AG08395 (cell line): ENCODE results near the gene SGK1.

ENCODE experiments used
- DNase-seq: peaks from one replicate; pipeline ENCODE4 v3.0.0; 2012; ENCODE audit warnings: mixed read lengths, low spot score

The SGK1 gene

DNA sequence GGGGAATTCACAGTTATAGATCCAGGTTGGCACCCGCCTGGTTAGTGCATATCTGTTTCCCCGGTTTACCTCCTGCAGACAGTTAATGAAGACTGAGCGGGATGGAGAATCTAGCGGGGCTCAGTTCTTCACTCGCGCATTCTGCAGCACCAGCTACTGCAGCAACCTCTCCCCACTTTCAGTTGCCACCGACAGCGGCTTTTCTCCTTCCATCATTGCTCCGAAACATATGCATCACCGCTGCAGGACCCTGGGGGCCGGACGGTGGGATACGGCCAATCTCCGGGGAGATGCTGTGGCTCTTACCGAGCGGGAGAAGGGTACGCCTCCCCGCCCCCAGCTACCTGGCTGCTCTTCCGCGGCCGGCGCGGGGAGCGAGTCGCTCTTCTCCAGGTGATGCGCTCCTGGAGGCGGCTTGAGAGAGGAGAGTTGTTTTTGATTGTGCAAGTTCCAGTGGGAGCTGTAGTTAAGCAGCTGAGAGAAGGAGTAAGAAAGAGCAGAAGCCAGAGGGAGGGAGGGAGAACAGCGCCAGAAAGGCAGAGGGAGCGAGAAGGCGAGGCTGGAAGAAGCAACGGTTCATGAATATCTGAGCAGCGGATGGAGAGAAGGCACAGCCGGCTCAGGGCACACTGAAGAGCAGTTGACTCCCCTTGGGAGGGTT, at the start of gene SGK1:
SGK1 (minus strand) TSS at position 642 of the 661 bp plus-strand sequence. CDS start 652 bp downstream, outside the sequence.
- DNase-seq = peak; percentile 37

DNA sequence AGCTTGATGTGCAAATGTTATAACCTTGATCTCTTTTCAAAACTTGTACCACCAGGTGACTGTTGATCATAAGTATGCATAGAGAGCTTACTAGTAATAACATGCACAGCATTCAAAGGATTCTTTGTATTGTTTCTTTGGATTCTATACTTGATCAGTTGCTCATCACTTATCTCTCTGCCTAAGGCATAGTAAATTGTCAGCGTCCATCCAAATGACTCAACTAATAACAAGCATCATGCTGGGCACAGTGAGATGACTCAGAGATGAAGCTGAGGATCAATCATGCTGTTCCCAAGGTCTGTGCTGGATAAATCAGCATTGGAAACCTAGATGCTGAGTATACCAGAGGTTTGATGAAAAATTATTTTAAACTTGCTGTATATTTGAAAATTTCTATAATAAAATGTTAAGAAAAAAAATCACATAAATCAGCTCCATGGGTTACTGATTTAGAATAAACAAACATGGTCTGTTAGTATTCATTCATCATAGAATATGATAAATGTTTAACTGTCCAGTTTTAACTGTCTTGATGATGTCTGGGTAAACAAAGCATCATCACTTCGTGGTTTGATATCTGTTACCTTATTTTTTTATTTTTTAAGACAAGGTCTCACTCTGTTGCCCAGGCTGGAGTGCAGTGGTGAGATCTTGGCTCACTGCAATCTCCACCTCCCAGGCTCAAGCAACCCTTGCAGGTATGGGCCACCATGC, 45.6 kb upstream of the SGK1 start:
- peak; percentile 71 for DNase-seq

DNA sequence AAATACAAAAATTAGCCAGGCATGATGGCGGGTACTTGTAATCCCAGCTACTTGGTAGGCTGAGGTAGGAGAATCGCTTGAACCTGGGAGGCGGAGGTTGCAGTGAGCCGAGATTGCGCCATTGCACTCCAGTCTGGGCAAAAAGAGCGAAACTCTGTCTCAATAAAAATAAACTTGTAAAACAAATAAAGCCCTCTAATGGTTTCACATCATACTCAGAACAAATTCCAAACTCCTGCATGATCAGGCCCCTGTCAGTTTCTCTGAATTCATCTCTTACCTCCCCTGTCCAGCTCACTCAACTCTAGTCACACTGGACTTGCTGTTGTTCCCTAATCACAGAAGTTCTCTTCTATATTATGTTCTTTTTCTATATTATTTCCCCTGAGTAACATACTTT, 43.1 kb upstream of the SGK1 start:
- DNase-seq = no peak

DNA sequence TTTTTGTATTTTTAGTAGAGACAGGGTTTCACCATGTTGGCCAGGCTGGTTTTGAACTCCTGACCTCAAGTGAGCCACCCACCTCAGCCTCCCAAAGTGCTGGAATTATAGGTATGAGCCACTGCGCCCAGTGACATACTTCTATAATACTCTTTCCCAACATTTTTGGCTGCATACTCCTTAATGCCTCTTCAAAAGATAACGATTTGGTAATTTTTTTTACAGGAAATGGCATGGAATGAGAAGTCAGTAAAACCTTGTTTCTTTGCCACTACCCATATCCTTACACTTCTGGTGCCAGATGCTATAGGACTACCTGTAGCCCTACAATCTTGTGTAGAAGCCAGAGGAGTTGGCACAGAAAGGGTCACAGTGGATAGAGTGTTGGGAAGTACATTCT, 41.4 kb upstream of the SGK1 start:
- DNase-seq = no peak

DNA sequence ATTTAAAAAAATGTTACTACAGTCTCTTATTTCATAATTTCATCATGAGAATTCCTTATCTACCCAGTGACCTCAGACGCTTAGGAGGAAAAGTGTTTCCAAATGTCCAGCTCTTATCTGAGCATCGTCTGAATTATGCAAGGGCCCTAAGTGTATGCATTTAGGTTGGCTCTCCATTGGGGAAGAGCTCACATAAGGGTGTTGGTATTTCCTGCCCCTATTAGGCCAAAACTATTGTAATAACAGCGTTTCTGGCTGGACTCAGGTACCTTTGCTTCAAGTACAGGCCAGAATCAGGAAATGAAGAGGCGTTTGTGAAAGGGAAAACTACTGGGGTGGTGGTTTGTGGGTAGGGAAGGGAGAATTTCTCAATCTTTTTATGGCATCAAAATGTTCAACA, 40.4 kb upstream of the SGK1 start:
- DNase-seq = no peak

DNA sequence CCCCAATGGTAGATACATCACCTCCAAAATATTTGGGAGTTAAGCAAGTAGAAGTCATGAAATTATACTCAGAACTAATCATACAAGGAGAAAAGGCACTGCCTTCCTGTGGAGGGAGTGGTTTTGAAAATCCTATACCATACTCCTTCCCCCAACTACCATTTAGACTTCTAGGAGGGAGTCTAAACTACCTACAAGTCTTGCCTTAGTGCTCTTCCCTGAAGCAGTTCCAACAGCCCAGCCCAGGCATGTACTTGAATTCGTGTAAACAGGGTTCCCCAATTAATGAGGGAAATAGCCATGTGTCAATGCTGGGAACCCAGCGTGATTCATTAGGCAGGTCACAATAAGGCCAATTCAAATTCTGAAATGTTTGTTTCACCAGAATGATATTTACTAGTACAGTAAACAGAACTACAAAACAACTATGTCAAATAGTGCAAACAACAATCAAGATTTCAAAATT, 39.1 kb upstream of the SGK1 start:
- no peak for DNase-seq

DNA sequence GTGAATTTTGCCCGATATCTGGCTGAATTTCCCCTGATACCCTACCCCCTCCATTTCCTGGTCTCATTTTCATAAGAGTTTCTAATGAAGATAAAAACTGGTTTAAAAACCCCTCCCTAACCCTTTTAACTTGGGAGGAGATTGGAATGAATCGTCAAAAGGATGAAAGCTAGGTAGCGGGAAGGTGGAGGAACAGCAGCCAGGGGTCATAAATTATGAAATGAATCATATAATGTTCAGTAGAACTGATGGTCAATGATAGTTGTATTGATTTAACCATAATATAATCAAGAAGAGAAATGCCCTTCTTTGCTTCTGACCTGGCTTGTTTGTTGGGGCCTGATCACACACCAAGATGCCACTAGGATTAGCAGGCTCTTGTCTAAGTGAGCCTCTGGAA, 38.5 kb upstream of the SGK1 start:
- no peak for DNase-seq

DNA sequence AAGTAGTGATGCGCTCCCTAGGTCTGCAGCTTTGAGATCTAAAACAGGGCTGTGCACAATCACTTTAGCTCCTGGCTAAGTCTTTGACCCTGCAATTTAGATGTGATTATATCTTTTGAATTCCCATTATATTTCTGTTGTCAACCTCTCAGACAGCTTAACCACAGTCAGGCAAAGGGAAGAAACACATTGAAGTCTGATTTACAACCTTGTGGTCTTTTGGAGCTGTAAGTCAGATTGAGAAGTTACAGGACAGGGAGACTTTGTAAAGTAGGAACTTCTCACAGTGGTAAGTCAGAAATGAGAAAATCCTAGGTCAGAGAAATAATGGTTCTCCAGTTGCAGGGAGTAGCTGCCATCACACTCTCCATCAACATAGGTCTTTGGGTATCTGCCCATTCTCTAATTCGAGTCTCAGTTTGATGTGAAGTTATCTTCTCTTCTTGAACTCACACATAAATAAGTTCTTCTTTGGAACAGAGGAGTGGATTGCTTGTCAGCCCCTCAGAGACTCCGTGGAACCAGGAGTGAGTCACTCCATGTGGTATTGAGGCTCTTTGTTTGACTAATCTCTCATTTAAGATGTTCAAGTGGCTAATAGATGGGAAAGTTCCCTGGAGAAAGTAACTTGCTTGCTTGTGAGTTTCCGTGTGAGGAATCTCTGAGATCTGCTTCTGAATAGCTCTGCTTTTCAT, 35.0 kb upstream of the SGK1 start:
- DNase-seq = peak; percentile 76

DNA sequence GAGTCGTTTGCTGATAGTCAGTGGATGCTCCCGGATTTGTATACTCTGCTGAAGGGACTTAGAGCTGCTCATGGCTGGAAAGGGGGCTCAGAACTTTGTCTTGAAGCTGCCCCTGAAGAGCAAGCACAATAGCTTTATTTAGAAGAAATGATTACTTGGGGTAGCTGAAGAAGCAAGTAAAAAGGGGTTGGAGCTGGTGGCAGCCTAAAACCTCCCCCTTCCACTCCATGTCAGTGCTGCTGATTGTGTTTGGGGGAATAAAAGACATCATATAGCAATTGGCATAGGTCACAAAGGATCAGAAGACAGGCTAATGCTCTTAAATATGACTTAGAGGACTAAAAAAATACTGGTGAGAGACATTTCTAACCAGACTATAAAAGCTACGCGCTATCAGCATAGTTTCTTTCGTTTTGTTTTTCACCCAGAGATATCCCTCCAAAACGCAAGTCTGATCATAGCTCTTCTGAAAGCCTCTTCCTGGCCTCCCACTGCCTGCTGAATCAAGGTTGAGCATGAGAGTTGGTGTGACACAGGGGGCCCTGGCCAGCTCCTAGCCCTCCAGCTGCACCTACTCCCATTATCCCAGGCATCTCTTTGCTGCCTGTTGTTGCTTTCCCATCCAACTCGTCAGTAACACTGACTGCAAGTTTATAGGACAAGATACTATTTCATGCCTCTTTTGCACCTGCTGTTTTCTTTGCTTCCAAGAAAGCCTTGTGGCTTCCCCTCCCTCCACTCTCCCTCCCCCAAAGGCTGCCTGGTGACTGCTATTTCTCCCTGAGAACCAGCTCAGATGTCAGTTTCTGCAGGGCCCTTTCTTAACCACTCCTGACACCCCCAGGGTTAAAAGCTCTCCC, 33.9 kb upstream of the SGK1 start:
- no peak for DNase-seq

DNA sequence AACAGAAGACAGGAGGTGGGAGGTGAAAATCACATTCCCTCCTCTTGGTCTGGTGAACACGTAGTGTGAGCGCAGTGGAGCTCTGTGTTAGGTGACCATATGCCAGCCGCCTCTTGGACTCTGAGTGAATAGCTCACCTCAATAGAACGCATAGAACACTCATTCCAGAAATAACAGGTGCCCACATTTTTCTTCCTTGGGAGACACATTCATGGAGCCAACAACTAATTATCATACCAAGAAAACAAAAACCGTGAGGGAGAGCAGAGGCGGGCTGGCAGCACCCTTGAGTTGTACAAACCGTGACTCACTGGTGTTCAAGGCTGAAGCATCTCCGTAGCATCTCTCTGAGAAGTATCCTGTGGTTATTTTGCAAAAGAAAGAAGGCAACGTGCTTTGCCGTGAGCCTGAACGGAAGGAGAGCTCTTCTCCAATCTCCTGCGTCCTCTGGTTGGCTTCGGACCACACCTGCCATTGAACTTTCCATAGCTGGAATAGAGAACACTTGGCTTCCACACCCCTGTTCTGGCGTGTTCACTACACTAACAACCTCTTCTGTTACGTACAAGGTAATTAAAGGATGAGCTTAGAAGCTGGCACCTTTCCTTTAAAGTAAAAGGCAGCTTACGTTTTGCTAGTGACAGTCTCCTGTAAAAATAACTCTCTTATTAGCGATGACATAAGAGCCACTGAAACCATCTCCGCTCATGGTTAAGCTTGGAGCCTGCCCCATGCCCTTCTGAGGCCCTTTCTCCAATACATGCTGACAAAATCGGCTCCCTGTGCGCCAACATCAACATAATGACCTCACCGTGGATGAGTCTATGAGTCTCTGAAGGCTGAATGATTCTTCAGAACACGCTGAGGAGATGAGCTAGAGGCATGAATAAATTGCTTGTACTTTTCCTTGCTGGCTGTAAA, 30.2 kb upstream of the SGK1 start:
- peak; percentile 72 for DNase-seq

DNA sequence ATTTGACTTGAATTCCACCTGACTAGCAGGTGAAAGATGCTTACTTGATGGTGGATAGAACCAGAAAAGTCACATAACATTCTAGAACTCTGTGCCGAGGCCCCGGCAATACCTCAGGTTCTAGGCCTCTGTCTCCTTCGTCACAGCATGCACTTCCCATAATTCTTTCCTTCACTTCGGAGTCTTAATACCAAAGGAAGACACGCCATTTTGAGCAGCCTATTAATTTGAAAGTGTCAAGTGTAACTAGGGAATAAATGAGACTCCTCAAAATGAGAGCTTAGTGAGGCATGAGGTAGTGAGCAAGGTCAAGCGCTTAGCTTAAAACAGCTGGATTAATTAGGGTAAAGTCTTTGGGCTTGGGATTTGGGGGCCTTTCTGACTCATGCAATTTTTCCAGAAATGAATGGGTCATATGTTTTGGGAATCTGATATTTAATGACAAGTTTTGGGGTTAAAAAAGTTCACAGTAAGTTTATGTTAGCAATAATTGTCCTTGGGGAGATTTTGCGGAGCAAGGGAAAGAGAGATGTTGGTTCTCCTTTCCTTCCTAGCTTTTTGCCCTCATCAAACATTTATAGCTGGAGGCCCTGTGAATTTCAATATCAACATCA, 29.1 kb upstream of the SGK1 start:
- DNase-seq = no peak

DNA sequence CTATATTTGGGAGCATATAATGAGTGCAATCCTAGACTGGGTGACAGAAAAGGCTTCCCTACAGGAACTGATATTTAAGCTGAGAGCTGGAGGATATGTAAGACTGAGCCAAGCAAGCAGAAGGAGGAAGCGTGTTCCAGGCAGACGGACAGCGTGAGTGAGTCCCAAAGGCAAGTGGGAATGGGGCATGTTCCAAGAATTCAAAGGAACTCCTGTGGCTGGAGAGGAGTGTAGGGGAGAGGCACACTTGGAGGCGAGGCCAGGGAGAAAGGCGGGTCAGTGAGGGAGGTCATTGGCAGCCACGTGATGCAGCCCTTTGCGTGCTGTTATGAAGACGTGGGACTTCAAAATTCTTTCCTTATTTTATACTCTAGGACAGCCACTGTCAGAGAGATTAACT, 27.9 kb upstream of the SGK1 start:
- no peak for DNase-seq

DNA sequence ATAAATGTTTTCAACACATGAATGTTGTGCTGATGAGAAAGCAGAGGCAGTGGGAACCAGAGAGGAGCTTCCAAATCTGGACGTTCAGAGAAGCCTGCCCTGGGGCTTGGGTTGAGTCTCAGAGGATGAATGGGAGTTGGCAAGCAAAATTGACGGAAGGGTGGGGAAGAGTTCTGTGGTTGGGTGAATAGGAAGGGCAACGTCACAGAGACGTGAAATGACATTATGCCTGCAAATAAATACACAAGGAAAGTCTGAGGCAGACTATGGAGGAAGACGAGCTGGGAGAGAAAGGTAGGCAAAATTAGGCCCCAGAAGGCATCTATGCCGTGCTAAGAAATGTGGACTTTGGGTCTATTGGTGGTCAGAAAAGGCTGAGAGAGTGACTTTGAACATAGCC, 25.2 kb upstream of the SGK1 start:
- no peak for DNase-seq

DNA sequence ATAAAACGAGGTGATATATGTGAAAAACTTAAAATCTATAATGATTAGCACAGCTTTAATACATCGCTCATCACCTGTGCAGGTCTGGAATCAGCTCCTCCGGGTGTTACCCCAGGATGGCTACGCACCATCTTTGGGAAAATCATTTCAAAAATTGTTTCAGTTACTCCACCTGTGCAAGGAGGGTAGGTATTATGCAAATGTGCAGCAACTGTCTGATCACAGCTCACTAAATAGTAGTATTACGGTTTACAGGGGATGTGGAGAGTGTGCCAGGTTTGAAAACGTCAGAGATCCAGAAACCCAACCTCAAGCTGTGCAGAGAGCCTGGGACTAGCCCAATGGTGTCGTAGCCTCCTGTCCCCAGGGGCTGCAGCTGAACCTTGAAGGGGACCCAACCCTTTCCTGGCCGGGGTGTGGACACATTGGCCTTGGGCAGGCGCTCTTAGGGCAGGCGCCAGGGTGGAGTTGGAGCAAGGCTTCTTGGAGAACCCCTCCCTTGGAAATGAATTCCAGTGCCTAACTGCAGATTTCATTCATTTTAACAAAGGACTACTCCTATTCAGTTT, 24.2 kb upstream of the SGK1 start:
- DNase-seq = no peak

DNA sequence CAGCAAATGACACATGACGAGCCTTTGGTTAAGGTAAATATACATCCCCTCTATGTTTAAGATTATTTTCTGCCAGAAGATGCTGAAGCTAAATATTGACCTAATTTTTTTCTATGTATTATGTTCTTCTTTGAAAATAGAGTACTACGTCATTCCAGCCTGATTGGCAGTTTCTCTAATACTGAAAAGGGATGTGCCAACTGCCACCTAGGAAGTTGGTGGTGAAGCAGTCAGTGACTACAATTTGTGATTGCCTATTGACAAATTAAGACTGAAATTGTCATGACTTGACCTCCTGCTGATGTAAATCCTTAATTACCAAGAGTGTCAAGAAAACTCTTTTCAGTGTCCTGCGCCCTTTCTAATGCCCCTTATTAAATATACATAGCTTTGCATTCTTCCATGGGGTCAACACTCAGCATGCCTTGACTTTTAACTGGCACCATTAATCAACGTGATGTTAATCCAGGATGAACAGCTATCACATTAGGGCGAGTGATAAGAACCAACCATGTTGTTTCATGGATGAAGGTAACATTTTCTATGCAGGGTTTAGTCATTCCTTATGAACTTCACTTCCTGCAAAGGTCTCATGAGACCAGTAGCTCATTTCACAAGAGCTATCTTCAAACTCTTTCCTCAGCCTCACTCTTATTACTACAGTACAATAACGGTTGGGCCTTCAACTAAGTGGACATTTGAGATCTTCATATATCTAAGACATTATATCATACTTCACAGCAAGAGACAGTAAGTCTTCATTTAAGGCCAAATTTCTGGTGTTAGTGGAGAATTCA, 22.5 kb upstream of the SGK1 start:
- DNase-seq = peak; percentile 22

DNA sequence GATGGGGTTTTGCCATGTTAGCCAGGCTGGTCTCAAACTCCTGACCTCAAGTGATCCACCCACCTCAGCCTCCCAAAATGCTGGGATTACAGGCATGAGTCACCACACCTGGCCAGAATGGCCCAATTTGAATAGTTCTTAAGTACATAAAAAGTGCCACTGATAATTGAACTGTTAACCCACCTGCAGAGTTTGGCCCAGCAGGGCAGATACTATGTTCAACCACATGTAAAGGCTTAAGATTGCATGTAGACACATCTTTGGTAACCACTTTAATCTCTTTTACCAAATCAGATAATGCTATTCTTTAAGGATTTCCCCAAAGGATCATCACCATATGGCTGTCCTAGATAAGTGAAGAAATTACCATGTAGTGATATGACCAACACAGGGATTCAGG, 21.3 kb upstream of the SGK1 start:
- DNase-seq = no peak

DNA sequence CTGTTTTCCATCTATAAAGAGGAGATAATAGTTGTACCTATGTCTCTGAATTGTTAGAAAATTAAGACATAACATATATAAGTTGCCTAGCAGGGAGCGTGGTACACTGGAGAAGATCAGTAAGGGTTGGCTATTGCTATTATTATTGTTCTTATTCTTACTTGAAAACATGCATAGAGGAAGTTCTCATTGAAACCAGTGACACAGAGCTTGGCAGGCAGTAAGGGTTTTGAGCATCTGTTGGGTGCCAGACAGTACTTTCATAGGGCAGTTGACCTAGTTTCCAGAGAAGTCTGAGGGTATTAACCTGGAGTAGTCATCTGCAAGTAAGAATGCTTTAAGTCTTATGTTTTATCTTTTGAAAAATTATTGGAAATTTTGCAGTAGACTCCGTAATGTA, 13.3 kb upstream of the SGK1 start:
- DNase-seq = no peak

DNA sequence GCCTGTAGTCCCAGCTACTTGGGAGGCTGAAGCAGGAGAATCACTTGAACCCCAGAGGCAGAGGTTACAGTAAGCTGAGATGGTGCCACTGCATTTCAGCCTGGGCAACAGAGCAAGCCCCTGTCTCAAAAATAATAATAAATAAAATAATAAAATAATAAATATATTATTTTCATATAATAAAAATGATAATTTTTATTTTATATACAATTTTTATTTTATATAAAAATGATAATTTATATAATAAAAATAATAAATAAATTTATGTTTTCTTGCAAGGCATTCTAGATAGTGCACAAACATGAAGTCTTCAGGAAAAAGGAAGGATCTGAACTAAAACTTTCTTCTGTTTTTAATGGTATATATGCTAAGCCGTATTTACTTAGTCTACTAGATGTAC, 12.6 kb upstream of the SGK1 start:
- no peak for DNase-seq

DNA sequence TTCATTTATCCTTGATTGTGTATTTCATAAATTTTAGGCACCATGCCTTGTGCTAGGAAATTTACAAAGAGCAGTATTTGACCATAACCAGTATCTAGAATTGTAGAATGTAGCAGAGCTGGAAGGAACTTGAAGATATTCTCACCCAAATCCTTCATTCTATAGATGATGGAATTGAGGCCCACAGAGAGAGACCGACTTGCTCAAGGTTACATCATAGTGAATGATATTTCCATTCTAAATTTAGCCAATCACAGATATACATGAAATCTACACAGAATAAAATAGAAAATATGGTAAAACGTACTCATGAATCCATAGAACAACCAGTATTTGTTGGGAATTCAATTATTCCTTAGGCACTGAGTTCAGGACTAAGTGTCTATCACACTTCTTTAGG, 10.9 kb upstream of the SGK1 start:
- no peak for DNase-seq

DNA sequence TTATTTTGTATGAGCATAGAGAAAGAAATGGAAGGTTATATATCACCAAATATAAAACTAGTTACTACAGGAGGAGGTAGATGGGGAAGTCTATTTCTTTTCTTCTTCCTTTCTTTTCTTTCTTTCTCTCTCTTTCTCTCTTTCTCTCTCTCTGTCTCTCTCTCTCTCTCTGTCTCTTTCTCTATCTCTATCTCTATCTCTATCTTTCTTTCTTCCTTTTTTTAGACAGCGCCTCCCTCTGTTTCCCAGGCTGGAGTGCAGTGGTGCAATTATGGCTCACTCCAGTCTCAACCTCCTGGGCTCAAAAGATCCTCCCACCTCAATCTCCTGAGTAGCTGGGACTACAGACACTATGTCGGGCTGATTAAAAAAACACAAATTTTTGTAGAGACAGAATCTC, 10.2 kb upstream of the SGK1 start:
- DNase-seq = no peak
